GM10248 (cell line): ENCODE results near the gene RAB2B.
"Not testable (repeated sequence)": the region's sequence is repeated elsewhere in the genome, so short reads cannot be mapped to it uniquely, and the experiment has no call there.

ENCODE experiments used
- CTCF ChIA-PET: fragments of 300-600 bp; sonication (Branson Sonifier 250); formaldehyde crosslinking; extraction: SDS; loops from one replicate; lab custom pipeline; 2021; ENCODE audit warnings: antibody characterized with exemption; lab: Yijun Ruan, JAX
- POLR2A ChIA-PET: fragments of 350-650 bp; sonication (Branson Sonifier 250); formaldehyde crosslinking; extraction: SDS; loops from one replicate; lab custom pipeline; 2020; ENCODE audit warnings: antibody characterized with exemption; lab: Yijun Ruan, JAX
- DNase-seq: peaks from one replicate; pipeline ENCODE4 v3.0.0; 2012; ENCODE audit errors: extremely low spot score
- TF ChIP-seq, protein P1 (sequence below): IDR thresholded peaks from 2 replicates; pipeline ENCODE4 v1.5.1; 2012; ENCODE audit warnings: mild to moderate bottlenecking, low read depth; ENCODE audit errors: extremely low read depth, missing control alignments, control extremely low read depth

Gene RAB2B

DNA sequence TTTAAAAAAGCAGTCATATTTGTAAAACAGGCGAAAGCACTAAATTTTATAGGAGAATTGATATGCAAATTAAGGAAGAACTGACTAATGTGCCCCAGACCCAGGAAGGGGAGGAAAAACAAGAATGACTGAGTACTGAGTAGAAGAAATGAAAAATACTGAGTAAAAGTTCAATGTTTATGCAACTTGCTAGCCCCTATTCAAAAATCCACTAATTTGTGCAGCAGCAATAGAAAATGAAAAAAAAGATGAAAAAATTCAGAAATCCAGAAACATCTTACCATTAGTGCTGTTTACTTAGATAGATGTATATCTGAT lies 26.9 kb downstream of the RAB2B start:
- POLR2A ChIA-PET: interaction anchor here (0.6 to 2.1 kb wide), 2 partner anchors 13 to 16 kb away, joined by 9 to 11 read pairs; no protein-coding TSS in a partner anchor
- no peak for DNase-seq
- TF ChIP-seq, protein P1, sequence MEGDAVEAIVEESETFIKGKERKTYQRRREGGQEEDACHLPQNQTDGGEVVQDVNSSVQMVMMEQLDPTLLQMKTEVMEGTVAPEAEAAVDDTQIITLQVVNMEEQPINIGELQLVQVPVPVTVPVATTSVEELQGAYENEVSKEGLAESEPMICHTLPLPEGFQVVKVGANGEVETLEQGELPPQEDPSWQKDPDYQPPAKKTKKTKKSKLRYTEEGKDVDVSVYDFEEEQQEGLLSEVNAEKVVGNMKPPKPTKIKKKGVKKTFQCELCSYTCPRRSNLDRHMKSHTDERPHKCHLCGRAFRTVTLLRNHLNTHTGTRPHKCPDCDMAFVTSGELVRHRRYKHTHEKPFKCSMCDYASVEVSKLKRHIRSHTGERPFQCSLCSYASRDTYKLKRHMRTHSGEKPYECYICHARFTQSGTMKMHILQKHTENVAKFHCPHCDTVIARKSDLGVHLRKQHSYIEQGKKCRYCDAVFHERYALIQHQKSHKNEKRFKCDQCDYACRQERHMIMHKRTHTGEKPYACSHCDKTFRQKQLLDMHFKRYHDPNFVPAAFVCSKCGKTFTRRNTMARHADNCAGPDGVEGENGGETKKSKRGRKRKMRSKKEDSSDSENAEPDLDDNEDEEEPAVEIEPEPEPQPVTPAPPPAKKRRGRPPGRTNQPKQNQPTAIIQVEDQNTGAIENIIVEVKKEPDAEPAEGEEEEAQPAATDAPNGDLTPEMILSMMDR: no peak
- CTCF ChIA-PET: interaction anchor here (0.9 to 5.1 kb wide), 3 partner anchors 12 to 61 kb away, joined by 3 to 22 read pairs (median 3); partner anchors contain the start of gene METTL3

GRCh38 chr14:21442657-21443056 lies 34.1 kb downstream of the RAB2B start:
- DNase-seq, POLR2A ChIA-PET: not testable (repeated sequence)
- CTCF ChIA-PET: interaction anchor here (2.6 to 4.9 kb wide), 2 partner anchors 14 to 34 kb away, joined by 11 to 33 read pairs; partner anchors contain the start of genes CHD8, RAB2B and TOX4

DNA sequence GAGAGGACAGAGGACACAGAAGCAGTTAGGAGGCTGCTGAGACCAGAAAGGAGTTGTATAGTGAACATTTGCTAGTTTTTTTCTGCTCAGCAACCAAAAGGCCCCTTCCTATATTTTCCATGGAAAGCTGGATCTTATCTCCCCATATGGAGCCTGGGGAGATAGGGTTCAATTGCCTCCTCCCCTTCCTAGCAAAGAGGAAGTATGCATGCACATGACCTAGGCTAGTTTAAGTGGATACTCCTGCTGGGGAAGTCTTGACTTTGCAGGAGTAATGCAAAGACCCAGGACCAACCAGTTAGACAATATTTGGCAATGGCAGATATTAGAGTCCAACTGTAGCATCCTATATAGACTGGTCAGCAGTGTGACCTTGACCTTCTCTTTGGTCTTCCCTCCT lies 35.9 kb downstream of the RAB2B start:
- DNase-seq: no peak
- POLR2A ChIA-PET: no interaction called here
- TF ChIP-seq, protein P1: no peak
- CTCF ChIA-PET: interaction anchor here (1.0 to 1.5 kb wide), 2 partner anchors 15 to 16 kb away, joined by 4 read pairs; partner anchors contain the start of gene CHD8

DNA sequence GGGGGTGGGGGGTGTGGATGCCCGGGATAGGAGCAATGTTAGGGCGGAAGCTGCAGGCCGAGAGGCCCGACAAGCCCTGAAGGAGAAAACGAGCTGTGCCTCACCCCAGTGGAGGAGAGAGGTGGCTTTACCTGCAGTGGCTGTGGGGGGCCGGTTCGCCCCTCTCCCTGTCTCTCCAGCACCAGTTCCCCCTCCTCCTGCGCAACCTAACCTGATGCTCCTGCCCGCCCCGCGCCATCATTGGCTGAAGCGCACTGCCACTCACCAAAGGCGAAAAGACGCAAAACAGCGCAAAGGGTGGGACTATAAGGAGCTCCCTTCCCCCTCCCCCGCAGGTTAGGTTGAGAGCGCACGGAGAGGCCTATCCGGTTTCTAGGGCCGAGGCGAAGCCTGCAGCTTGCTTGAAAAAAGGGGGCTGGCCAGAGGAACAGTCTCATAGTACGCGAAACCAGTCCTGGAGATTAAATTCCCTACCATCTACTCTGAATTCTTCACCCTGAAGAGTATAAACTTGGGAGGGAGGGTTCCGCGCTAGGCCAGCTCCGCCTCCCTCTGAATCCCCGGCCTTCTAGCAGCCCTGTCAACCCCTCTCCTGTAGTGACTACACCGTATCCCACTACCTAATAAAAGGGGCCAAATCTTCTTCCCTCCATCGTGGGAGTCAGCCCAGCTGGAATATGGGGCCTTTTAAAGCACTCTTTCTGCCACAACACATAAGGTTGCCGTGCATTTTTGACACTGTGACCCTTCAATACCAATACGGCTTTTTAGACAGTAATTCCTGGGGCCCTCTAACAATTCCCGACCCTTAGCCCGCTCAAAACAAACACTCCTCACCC lies 39.5 kb downstream of the RAB2B start:
- ChIA-PET POLR2A (interaction anchor here (0.6 to 1.7 kb wide), 9 partner anchors 9 to 128 kb away, joined by 3 to 22 read pairs (median 4); partner anchors contain the start of gene CHD8), CTCF (interaction anchor here (0.9 to 4.6 kb wide), 8 partner anchors 9 to 62 kb away, joined by 3 to 40 read pairs (median 4); partner anchors contain the start of genes CHD8, RAB2B and TOX4)
- peak; percentile 95 for DNase-seq
- TF ChIP-seq, protein P1: no peak

DNA sequence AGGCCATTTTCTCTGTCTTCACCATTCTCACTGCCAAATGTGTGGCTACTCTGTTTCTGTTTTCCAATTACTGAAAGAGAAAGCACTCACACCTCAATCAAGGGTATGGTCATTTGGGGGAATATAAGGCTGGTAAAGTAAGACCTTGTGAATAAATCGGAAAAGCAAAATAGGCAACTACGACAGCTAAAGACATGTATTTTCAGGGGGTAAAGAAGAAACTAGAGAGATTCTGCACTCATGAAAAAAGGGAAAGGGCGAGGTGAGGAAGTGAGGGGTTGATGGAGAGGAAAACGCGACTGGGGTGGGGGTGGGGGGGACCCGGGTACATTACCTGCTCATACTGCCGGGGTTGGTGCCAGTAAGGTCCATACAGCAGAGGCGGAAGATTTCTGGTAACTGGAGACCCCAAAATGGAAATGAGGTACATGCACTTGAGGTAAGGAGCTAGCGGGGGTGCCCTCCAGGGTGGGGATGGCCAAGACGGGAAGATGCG lies 40.1 kb downstream of the RAB2B start:
- no peak for DNase-seq
- POLR2A ChIA-PET: interaction anchor here (0.7 to 1.7 kb wide), 6 partner anchors 9 to 128 kb away, joined by 3 to 22 read pairs (median 6); partner anchors contain the start of gene CHD8

DNA sequence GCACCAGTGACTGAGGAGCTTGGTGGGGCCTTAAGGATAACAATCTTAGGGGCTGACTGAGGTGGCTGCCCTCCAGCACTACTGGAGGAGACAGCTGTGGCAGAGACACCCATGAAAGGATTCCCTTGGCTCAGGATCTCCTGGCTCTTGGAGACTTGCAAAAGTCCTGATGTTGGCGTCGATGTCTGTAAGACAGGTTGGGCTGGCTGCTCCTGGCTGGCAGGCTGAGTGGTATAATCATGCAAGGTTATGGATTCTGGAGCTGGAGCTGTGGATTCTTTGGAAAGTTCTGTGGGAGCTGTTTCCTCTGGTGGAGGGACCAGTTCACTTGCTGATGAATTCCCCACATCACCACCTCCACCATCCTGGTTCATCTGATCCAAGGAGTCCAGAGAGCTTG lies 45.6 kb downstream of the RAB2B start:
- DNase-seq: no peak
- CTCF ChIA-PET: interaction anchor here (0.8 to 1.9 kb wide), 9 partner anchors 11 to 84 kb away, joined by 3 to 5 read pairs (median 3); partner anchors contain the start of genes RAB2B and TOX4
- TF ChIP-seq, protein P1: no peak
- POLR2A ChIA-PET: interaction anchor here (1.1 kb wide), 1 partner anchor 25 kb away, joined by 3 read pairs; the partner anchor contains the start of gene CHD8

More for the DNA sequence above, 40.1 kb downstream of the RAB2B start:
- TF ChIP-seq, protein P1: no peak
- CTCF ChIA-PET: interaction anchor here (0.9 to 4.6 kb wide), 7 partner anchors 8 to 62 kb away, joined by 3 to 40 read pairs (median 4); partner anchors contain the start of genes CHD8, RAB2B and TOX4
